Uterus (tissue), 2 donors: ENCODE results near the gene NDUFA12.

Source experiments
- CTCF ChIP-seq, 4 experiments: fragments of 200-600 bp in 2 of 4; fragments of 450-650 bp in 2 of 4; sonication (generic) in 2 of 4; IDR thresholded peaks; one replicate each; pipeline ENCODE4 v1.5.1; 2016 to 2019; ENCODE audit warnings: antibody characterized with exemption in 4 of 4, mild to moderate bottlenecking in 2 of 4, moderate library complexity in 1 of 4
- POLR2A ChIP-seq, 2 donors: fragments of 450-650 bp; IDR thresholded peaks; one replicate each; pipeline ENCODE4 v1.6.1; 2016; ENCODE audit warnings: antibody characterized with exemption in 2 of 2, mild to moderate bottlenecking in 1 of 2, moderate library complexity in 1 of 2

- no peak for TF ChIP-seq CTCF (IDR thresholded peaks at IDR 0.05)
- no peak for TF ChIP-seq POLR2A (IDR thresholded peaks at IDR 0.05)
Measured at GRCh38 chr12:94969424-94969823, 34.1 kb downstream of the NDUFA12 start.
